ENCODE results near the gene ADGRL2.

GRCh38 chr1:81851217-81851616 lies 50.5 kb downstream of the ADGRL2 start:
- TF ChIP-seq EZH2 (IDR thresholded peaks at IDR 0.05; ENCODE audit: borderline replicate concordance, low read depth, low read length, severe bottlenecking), result no peak
- no peak for TF ChIP-seq CTCF (IDR thresholded peaks at IDR 0.05; ENCODE audit: extremely low read depth in 1 of 2, insufficient read depth in 1 of 2, low read depth in 1 of 2, low read length in 2 of 2)
- TF ChIP-seq MYC (IDR thresholded peaks at IDR 0.05; ENCODE audit: low read depth, low read length), result no peak
- no peak for TF ChIP-seq POLR2A (IDR thresholded peaks at IDR 0.05; ENCODE audit: low read depth, low read length)
- no peak for TF ChIP-seq GATA2 (IDR thresholded peaks at IDR 0.05; ENCODE audit: insufficient read depth, insufficient read length, low read depth, low read length)
- TF ChIP-seq POLR2AphosphoS5 (IDR thresholded peaks at IDR 0.05; ENCODE audit: insufficient read depth, low read depth, low read length), result no peak
- no peak for TF ChIP-seq JUN (IDR thresholded peaks at IDR 0.05; ENCODE audit: borderline replicate concordance, insufficient read depth, insufficient read length, low read depth)
- TF ChIP-seq FOS (IDR thresholded peaks at IDR 0.05; ENCODE audit: borderline replicate concordance, insufficient read depth, low read length), result no peak
- TF ChIP-seq MAX (IDR thresholded peaks at IDR 0.05; ENCODE audit: insufficient read depth, insufficient read length), result no peak
